K562 (cell line): ENCODE data around the gene POLD3. TPM values are rescaled to one million over a fixed set of nuclear protein-coding genes. Genes with fewer than 3 reads are reported as not detected.
A peak's percentile ranks its signal among the peaks of the same experiment; 100 is the strongest.

Experiments
- ATAC-seq: fragments of 200-7000 bp; cut with Tn5 transposase; 3 replicates; pipeline ENCODE4 v1.9.1; 2020; ENCODE audit warnings: moderate library complexity
- BruUV-seq: library from RNA; stranded (reverse); fragments of 400-500 nt; replicated peaks from 2 replicates; lab custom pipeline; 2021; lab: Mats Ljungman, UMichigan
- CTCF ChIA-PET: fragments of 300-600 bp; formaldehyde crosslinking; extraction: SDS; loops from one replicate; lab custom pipeline; 2021; ENCODE audit warnings: low intra/inter-chr PET ratio; lab: Yijun Ruan, JAX
- POLR2A ChIA-PET: fragments of 300-600, 350-650 bp; sonication (Branson Sonifier 250); formaldehyde crosslinking; extraction: SDS; loops from one replicate; lab custom pipeline; 2021; ENCODE audit warnings: antibody characterized with exemption, inconsistent platforms; lab: Yijun Ruan, JAX
- DNase-seq, 4 experiments: peaks; one replicate each; pipeline versions ENCODE4 v3.0.0 to v3.0.0-alpha.2; 2011 to 2018; ENCODE audit warnings: low spot score in 3 of 4, mixed read lengths in 3 of 4; ENCODE audit errors: extremely low read depth in 1 of 4
- FAIRE-seq: peaks from 2 replicates; lab custom pipeline; 2011; peaks lifted over from hg19 to GRCh38; lab: Jason Lieb, UNC
- H2AFZ ChIP-seq: 2 replicates; pipeline ENCODE4 v1.6.0; 2011; ENCODE audit warnings: low read depth, low read length, control low read depth, inconsistent platforms
- H3K27ac ChIP-seq: fragments of 200-600 bp; 3 replicates; pipeline ENCODE4 v1.8.0; 2011; ENCODE audit warnings: low read depth, mild to moderate bottlenecking, control low read depth, inconsistent platforms, low read length, moderate library complexity, mixed read lengths; ENCODE audit errors: extremely low read depth
- H3K27me3 ChIP-seq, 2 experiments: fragments of 300-600 bp in 1 of 2; 2 replicates in 1 of 2; 3 replicates in 1 of 2; pipeline versions ENCODE4 v1.6.0 to v1.8.0; 2011; ENCODE audit warnings: inconsistent platforms in 2 of 2, low read length in 2 of 2, mild to moderate bottlenecking in 1 of 2, mixed read lengths in 1 of 2, moderate library complexity in 1 of 2; ENCODE audit not compliant: control insufficient read depth in 2 of 2, insufficient read depth in 2 of 2
- H3K36me3 ChIP-seq: fragments of 300-600 bp; 3 replicates; pipeline ENCODE4 v1.8.0; 2011; ENCODE audit warnings: mild to moderate bottlenecking, low read length, inconsistent platforms; ENCODE audit not compliant: control insufficient read depth, insufficient read depth
- H3K4me1 ChIP-seq, 2 experiments: fragments of 200-600 bp in 1 of 2; replicated peaks in 1 of 2; 2 replicates in 1 of 2; 3 replicates in 1 of 2; pipeline versions ENCODE4 v1.5.1 to v1.8.0; 2011; ENCODE audit warnings: inconsistent platforms in 2 of 2, low read length in 2 of 2, mild to moderate bottlenecking in 1 of 2, mixed read lengths in 1 of 2, moderate library complexity in 1 of 2; ENCODE audit not compliant: control insufficient read depth in 2 of 2, insufficient read depth in 2 of 2
- H3K4me2 ChIP-seq: 2 replicates; pipeline ENCODE4 v1.6.1; 2011; ENCODE audit warnings: low read length, control low read depth, inconsistent platforms, mixed read lengths; ENCODE audit not compliant: insufficient read depth
- H3K4me3 ChIP-seq: fragments of 200-600 bp; sonication (generic), shearing (Covaris generic); 2 replicates; pipeline ENCODE4 v1.5.1; 2016; ENCODE audit warnings: control low read depth, inconsistent platforms
- H3K79me2 ChIP-seq: fragments of 200-600 bp; 3 replicates; pipeline ENCODE4 v1.8.0; 2011; ENCODE audit warnings: low read length, inconsistent platforms; ENCODE audit not compliant: control insufficient read depth, insufficient read depth
- H3K9ac ChIP-seq, 2 experiments: 2 replicates each; pipeline versions ENCODE4 v1.6.0 to v1.6.1; 2011; ENCODE audit warnings: low read depth in 2 of 2, low read length in 2 of 2, control low read depth in 1 of 2, inconsistent platforms in 1 of 2, mild to moderate bottlenecking in 1 of 2, mixed read lengths in 1 of 2; ENCODE audit not compliant: insufficient read depth in 1 of 2
- H3K9me1 ChIP-seq: one replicate; pipeline ENCODE4 v1.6.0; 2011; ENCODE audit warnings: inconsistent platforms, mild to moderate bottlenecking, low read length, moderate library complexity; ENCODE audit not compliant: control insufficient read depth, insufficient read depth
- H3K9me3 ChIP-seq: replicated peaks from 2 replicates; pipeline ENCODE4 v1.5.1; 2011; ENCODE audit warnings: low read depth, low read length, inconsistent platforms; ENCODE audit not compliant: control insufficient read depth, insufficient read depth
- H4K20me1 ChIP-seq: replicated peaks from 2 replicates; pipeline ENCODE4 v1.6.1; 2011; ENCODE audit warnings: low read length, inconsistent platforms, mixed read lengths; ENCODE audit not compliant: control insufficient read depth, insufficient read depth
- LEF1 ChIP-seq: fragments of 450-650 bp; IDR thresholded peaks from 2 replicates; pipeline ENCODE4 v1.6.1; 2016; ENCODE audit warnings: mild to moderate bottlenecking
- NFIC ChIP-seq: fragments of 450-650 bp; IDR thresholded peaks from 2 replicates; pipeline ENCODE4 v1.6.1; 2017; ENCODE audit warnings: mild to moderate bottlenecking, inconsistent platforms
- ZKSCAN1 ChIP-seq: fragments of 150-350 bp; IDR thresholded peaks from 2 replicates; pipeline ENCODE4 v1.6.1; 2016; ENCODE audit warnings: low read depth, low read length
- WGBS: fragments of 100-300 bp; shearing (Covaris generic); methylation state at CpG from one replicate; pipeline ENCODE4 v1.1.6; 2016; ENCODE audit warnings: low coverage, mixed read lengths; ENCODE audit not compliant: insufficient coverage; ENCODE audit errors: missing lambda C conversion rate; 5-methylcytosine and 5-hydroxymethylcytosine counted together
- in situ Hi-C: fragments of 300-500 bp; cut with MboI; formaldehyde crosslinking; loops from 4 replicates; pipeline ENCODE4 v1.15.0; 2018; ENCODE audit warnings: inconsistent platforms, mixed read lengths
- intact Hi-C: fragments of 100-400 bp; cut with micrococcal nuclease; formaldehyde crosslinking; loops from 2 replicates; pipeline ENCODE4 v1.14.2; 2022
- polyA plus RNA-seq, 8 experiments: library from polyadenylated mRNA; depleted of rRNA in 4 of 8; stranded (reverse) in 5 of 8; unstranded in 3 of 8; fragments of >200 nt; fragmentation: Nextera tagmentation in 2 of 8; fragmentation: Illumina TruSeq in 1 of 8; extraction: Ambion mirVana in 2 of 8; extraction: Trizol in 1 of 8; gene quantifications; 2 replicates each; pipeline versions ENCODE4 v1.2.1 to v1.2.3, GENCODE V29; 2011 to 2014; ENCODE audit warnings: inconsistent platforms in 1 of 8, missing spikeins in 1 of 8
- total RNA-seq, 7 experiments: library from RNA; depleted of rRNA in 6 of 7; stranded (reverse); fragments of >200 nt in 6 of 7; fragmentation: Illumina TruSeq in 2 of 7; extraction: Trizol in 2 of 7; gene quantifications; 2 replicates each; pipeline versions ENCODE4 v1.2.1 to v1.2.3, GENCODE V29; 2011 to 2021; ENCODE audit warnings: low replicate concordance in 1 of 7

The POLD3 gene
- total and polyA plus RNA-seq, 9 of the 15 experiments (the other 6 are each of a cell fraction or from before 2014, with no cell fraction given), result 10.6 to 40.1 (median 24.6) TPM

DNA sequence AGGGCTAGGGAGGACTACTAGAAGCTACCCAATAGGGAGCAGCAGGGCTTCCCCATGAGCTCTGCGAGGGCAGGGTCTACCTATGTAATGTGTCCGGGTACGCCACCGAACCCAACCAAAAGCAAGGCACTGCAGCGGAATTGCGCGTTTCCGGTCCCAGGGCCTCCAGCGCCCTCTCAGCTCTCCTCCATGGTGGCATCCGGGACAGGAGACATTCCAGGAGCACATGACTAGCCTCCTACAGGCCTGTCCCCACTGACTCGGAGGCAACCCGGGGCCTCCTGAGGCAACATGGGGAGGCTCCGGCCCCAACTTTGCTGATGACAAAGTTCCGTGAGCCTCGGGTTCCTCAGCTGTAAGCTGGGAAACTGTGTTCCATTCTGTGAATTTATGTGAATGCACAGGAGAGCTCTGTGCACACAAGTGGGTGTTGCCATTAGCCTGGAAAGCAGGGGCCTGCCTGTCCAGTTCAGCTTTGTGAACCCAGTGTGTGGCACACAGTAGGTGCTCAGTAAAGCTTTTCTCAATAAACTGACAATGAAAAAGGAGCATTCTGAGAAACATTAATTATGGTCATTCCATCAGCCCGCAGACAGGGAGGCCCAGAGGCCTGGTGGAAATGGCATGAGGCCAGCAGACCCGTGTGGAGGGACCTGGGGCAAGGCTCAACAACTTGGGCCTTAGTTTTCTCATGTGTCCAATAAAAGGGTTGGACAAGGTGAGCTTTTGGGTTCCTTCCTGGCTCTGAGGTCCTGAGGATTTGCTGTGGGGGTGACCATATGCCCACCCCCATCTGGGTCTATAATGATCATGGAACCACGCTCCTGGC, 88.5 kb downstream of the POLD3 start:
- no TSS peak for BruUV-seq
- no peak for ATAC-seq

More for the DNA sequence above, 88.5 kb downstream of the POLD3 start:
- H3K9ac ChIP-seq, result peak overlapping the region in 1 of 2 experiments; percentile 45; a peak in 2 of 4 replicates
- no peaks in the 10 kb centered on the region for H3K9me3 ChIP-seq
- H3K79me2 ChIP-seq, result no peaks in the 10 kb centered on the region
- H3K4me2 ChIP-seq, result no peak overlapping the region
- no peaks in the 10 kb centered on the region for H3K27me3 ChIP-seq
- no peaks in the 10 kb centered on the region for H3K9me1 ChIP-seq
- no peak overlapping the region for H3K4me3 ChIP-seq
- intact Hi-C loops (no loop called here), in situ Hi-C loops (no loop called here)
- no peak overlapping the region for H3K27ac ChIP-seq
- 73% methylated on average over 18 of the region's 18 CpGs for WGBS
- DNase-seq (no peak), FAIRE-seq (no peak)
- H4K20me1 ChIP-seq, result no peaks in the 10 kb centered on the region
- H3K4me1 ChIP-seq, result peaks cover 5 to 11% of the 10 kb centered on the region in 2 experiments; a peak in 4 of 5 replicates
- ChIA-PET POLR2A (interaction anchor here (0.7 to 2.0 kb wide), 3 partner anchors 11 to 59 kb away, joined by 3 to 6 read pairs (median 4); no protein-coding TSS in a partner anchor), CTCF (no interaction called here)
- peak; percentile 68; the same call in 1 of the 2 replicates for TF ChIP-seq ZKSCAN1
- TF ChIP-seq NFIC, result 0 out of 2 replicates have a peak, but pooled peaks have one; percentile 24
- no peak for TF ChIP-seq LEF1
- H2AFZ ChIP-seq, result no peak overlapping the region
- H3K36me3 ChIP-seq, result no peaks in the 10 kb centered on the region
